Measurements from ENCODE around the gene COPS8.

DNA sequence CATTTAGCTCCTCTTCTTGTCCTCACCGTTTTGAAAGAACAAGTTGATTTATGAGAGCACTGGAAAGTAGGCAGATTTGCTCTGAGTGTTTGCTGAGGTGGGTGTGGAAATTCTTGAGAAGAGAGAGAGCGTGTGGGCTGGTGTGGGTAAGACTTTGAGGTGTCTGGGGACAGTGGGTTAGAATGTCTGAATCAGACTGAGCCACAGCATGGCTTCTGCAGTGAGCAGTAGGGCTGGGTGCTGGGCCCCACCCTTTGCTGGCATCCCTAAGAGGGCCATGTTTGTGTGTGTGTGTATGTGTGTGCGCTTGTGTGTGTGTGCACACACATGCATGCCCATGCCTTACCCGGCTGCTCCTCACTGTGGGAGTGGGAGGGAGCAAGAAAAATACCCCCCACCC, 63.7 kb downstream of the COPS8 start:
- TF ChIP-seq EZH2 (IDR thresholded peaks at IDR 0.05; ENCODE audit: borderline replicate concordance, low read length) = no peak
- TF ChIP-seq, protein P1, sequence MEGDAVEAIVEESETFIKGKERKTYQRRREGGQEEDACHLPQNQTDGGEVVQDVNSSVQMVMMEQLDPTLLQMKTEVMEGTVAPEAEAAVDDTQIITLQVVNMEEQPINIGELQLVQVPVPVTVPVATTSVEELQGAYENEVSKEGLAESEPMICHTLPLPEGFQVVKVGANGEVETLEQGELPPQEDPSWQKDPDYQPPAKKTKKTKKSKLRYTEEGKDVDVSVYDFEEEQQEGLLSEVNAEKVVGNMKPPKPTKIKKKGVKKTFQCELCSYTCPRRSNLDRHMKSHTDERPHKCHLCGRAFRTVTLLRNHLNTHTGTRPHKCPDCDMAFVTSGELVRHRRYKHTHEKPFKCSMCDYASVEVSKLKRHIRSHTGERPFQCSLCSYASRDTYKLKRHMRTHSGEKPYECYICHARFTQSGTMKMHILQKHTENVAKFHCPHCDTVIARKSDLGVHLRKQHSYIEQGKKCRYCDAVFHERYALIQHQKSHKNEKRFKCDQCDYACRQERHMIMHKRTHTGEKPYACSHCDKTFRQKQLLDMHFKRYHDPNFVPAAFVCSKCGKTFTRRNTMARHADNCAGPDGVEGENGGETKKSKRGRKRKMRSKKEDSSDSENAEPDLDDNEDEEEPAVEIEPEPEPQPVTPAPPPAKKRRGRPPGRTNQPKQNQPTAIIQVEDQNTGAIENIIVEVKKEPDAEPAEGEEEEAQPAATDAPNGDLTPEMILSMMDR (IDR thresholded peaks at IDR 0.05; ENCODE audit: low read length) = no peak
